ENCODE data around the gene RNF181.
A peak's percentile ranks its signal among the peaks of the same experiment; 100 is the strongest.
"Not testable (repeated sequence)": the region's sequence is repeated elsewhere in the genome, so short reads cannot be mapped to it uniquely, and the experiment has no call there.

RNF181 gene

DNA sequence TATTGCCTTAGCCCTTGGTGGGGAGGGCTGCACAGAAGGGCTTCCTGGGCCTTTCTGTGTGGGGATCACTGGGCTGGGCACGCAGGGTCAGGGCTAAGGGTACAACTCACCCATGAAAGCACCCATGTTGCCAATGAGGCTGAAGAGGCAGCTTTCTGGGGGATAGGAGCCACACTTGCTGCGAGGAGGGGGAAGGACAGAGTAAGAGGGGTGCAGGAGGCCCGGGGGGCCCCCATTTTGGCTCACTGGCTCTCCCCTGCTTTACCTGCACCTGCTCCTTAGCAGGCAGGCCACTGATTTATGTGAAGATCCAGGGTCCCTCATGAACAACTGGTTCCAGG is 4.7 kb downstream of the RNF181 start:
- Histone ChIP-seq H3K79me2 (peaks cover 15% of the 10 kb centered on the region), H3K4me1 (peaks cover 27% of the 10 kb centered on the region), H3K9me3 (ENCODE audit: control insufficient read depth, low read length) (no peaks in the 10 kb centered on the region), H3K27ac (no peak overlapping the region), H3K9ac (no peak overlapping the region), H3K27me3 (ENCODE audit: control insufficient read depth, insufficient read depth, low read length) (no peaks in the 10 kb centered on the region), H3K4me2 (ENCODE audit: low read length) (no peak overlapping the region), H3K4me3 (ENCODE audit: low read depth, low read length) (no peak overlapping the region), H2AFZ (no peak overlapping the region), H3K36me3 (ENCODE audit: control insufficient read depth, insufficient read depth, low read length) (no peaks in the 10 kb centered on the region)
- TF ChIP-seq CTCF (IDR thresholded peaks at IDR 0.05), result no peak

GRCh38 chr2:85600951-85601770 is 5.6 kb downstream of the RNF181 start:
- Histone ChIP-seq H3K27me3 (ENCODE audit: control insufficient read depth, insufficient read depth, low read length) (no peaks in the 10 kb centered on the region), H3K79me2 (peaks cover 12% of the 10 kb centered on the region), H3K4me3 (ENCODE audit: low read depth, low read length) (peak overlapping the region; percentile 85), H3K9me3 (ENCODE audit: control insufficient read depth, low read length) (no peaks in the 10 kb centered on the region), H3K9ac (no peak overlapping the region), H3K4me1 (peaks cover 27% of the 10 kb centered on the region), H3K27ac (no peak overlapping the region), H3K4me2 (ENCODE audit: low read length) (peak overlapping the region; percentile 82), H2AFZ (no peak overlapping the region), H3K36me3 (ENCODE audit: control insufficient read depth, insufficient read depth, low read length) (no peaks in the 10 kb centered on the region)
- TF ChIP-seq CTCF (IDR thresholded peaks at IDR 0.05), result no peak

DNA sequence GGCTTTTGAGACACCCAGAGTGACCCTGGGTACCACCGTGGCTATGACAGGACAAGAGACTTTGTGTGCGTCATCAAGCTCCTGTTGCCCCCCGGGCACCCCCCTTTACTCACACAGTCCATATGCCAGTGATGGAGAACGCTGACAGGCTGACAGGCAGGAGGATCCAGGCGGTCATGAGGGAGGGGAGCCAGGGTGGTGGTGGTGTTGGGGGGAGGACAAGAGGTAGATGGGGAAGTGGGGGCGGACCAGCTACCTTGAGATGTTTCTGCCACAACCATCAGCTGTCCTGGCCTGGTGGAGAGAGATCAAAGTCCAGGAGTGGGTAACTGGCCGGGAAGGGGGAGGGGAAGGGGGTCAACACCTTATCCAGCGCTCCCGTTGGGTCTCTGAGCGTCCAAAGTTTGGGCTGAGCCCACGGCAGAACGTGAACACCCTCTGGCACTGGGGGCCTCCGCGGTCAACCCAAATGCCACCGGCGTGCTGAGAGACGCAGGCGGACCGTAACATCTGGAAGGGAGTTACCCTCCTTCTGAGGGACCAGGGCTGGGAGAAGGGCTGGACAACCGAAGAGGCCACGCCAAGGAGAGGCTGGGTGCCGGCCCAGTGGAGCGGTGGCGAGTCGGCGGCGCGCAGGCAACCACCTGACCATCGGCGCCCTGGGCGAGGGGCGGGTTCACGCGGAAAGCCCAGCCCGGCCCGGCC is 6.4 kb downstream of the RNF181 start:
- Histone ChIP-seq H3K4me2 (ENCODE audit: low read length) (peak overlapping the region; percentile 82), H3K79me2 (peaks cover 5% of the 10 kb centered on the region), H3K36me3 (ENCODE audit: control insufficient read depth, insufficient read depth, low read length) (no peaks in the 10 kb centered on the region), H3K27ac (peak overlapping the region; percentile 64), H3K9ac (no peak overlapping the region), H2AFZ (peak overlapping the region; percentile 83), H3K4me3 (ENCODE audit: low read depth, low read length) (peak overlapping the region; percentile 85), H3K27me3 (ENCODE audit: control insufficient read depth, insufficient read depth, low read length) (no peaks in the 10 kb centered on the region), H3K9me3 (ENCODE audit: control insufficient read depth, low read length) (no peaks in the 10 kb centered on the region), H3K4me1 (peaks cover 20% of the 10 kb centered on the region)
- no peak for TF ChIP-seq CTCF (IDR thresholded peaks at IDR 0.05)

DNA sequence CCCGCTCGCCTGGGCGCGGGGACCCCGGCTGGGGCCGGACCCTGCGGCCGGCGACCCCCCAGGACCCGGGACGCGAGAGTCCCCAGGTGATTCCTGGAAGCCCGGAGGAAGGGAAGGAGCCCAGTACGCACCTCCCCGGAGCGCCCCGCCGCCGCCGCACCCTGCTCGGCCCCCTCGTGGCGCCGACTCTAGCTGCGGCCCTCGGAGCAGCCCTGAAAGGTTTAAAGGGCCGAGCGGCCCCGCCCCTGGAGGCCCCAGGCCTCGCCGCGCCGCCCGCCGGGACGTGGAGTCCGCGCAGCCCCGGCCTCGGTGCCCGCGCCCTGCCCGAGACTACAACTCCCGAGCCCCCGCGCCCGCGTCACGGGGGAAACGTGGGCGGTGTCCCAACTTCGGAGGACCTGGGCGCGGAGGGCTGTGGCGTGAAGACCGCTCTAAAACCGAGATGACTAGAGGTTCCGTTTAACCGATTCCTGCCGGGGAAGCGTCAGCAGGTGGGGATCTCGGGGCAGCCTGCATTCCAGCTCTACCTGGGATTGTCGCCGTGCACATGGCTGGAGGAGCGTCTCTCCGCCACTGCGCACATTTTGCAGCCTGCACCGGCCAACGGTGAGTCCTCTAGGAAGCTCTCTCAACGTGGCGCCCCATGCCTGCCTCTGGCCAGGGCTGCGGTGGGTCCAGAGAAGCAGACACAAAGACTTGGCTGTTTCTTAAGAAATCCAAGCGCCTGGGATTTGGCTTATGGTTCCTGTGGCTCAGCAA is 7.1 kb downstream of the RNF181 start, which contains the start of gene TMEM150A:
Gene TMEM150A, minus strand, starts transcription at position 223 of the 759 bp plus-strand sequence. CDS start 750 bp downstream, outside the sequence.
- peak; percentile 49 for TF ChIP-seq CTCF (IDR thresholded peaks at IDR 0.05)
- peak within 1 kb of the TSS; percentile 85 for H3K4me3 ChIP-seq (ENCODE audit: low read depth, low read length)
- H2AFZ ChIP-seq, result peak within 1 kb of the TSS; percentile 83
- peak within 1 kb of the TSS; percentile 64 for H3K27ac ChIP-seq
- H3K4me1 ChIP-seq, result peaks cover 19% of the 10 kb centered on the region
- H3K4me2 ChIP-seq (ENCODE audit: low read length), result peak within 1 kb of the TSS; percentile 82
- H3K36me3 ChIP-seq (ENCODE audit: control insufficient read depth, insufficient read depth, low read length), result no peaks in the 10 kb centered on the region
- no peak within 1 kb of the TSS for H3K9ac ChIP-seq
- H3K9me3 ChIP-seq (ENCODE audit: control insufficient read depth, low read length), result no peaks in the 10 kb centered on the region
- H3K27me3 ChIP-seq (ENCODE audit: control insufficient read depth, insufficient read depth, low read length), result no peaks in the 10 kb centered on the region
- peaks cover 5% of the 10 kb centered on the region for H3K79me2 ChIP-seq

DNA sequence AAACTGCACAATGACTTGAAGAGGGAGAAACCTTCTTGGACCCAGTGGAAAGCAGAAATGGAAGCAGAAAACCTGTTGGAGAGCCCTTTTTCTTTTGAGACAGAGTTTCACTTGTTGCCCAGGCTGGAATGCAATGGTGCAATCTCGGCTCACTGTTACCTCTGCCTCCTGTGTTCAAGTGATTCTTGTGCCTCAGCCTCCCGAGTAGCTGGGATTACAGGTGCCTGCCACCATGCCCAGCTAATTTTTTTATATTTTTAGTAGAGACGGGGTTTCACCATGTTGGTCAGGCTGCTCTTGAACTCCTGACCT is 8.5 kb downstream of the RNF181 start:
- H3K4me3 ChIP-seq (ENCODE audit: low read depth, low read length); H2AFZ ChIP-seq; H3K9me3 ChIP-seq (ENCODE audit: control insufficient read depth, low read length); H3K27ac ChIP-seq; H3K36me3 ChIP-seq (ENCODE audit: control insufficient read depth, insufficient read depth, low read length); H3K79me2 ChIP-seq; H3K27me3 ChIP-seq (ENCODE audit: control insufficient read depth, insufficient read depth, low read length); H3K9ac ChIP-seq: not testable (repeated sequence)
- Histone ChIP-seq H3K4me1 (peaks cover 19% of the 10 kb centered on the region), H3K4me2 (ENCODE audit: low read length) (peak overlapping the region; percentile 48)

All from parathyroid adenoma (tissue), 2 donors.